NCI-H526 (cell line): ENCODE data around the gene KNCN.

Experiments used
- DNase-seq, 2 experiments: peaks; one replicate each; lab custom pipeline; 2025; lab: John Stamatoyannopoulos, UW

The KNCN gene

DNA sequence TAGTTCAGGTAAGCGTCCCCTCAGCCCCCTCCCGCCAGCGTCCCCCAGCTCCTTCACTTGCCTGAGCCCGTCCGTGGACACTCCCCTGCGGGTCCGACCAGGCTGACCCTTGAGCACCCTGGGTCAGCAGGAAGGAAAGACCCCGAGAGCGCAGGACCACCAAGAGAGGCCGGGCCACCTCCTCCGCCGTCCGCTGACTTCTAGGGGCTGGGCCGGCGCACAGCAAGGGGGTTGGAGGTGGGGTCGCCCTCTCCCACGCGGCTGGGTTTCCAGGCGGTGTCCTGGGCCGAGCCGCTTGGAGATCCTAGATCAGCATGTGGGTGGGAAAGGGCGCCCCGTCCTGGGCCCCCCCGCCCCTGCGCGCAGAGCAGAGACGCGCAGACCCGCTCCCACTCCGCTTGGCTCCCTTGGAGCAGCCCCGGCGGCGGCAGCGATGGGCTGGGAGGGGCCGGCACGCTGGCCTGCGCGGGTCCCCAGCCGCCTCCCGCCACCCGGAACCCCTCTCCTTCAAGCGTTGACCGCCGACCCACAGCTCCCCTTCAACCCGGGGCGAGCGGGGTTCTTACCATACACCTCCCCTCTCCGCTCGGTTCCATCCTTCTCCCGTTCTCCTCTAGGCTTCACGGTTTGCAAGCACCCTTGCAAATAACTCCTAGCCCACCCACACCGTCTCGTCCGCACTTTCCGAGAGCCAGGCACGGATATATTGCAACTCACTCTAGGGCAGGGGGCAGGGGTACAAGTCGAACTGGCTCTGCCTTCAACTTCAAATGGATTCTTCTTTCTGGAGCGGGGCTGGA is 7.5 kb downstream of the KNCN start:
- DNase-seq: no peak

DNA sequence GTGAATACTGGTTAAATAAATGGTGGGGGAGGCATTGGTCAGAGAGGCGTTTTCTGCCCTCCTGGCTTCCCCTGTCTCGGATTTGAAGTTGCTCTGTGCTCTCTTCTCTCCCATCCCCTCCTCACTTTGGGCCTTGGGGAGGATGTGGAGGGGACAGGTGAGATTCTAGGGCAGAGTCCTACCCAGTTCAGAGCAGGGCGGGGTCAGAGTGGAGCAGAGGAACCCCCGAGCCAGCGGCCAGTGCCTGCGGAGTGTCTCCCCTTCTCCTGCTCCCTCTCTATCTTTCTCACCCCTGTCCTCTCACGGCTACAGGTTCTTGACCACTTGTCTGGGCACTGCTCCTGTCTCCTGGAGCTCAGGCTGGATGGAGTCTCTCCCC is 8.1 kb downstream of the KNCN start:
- DNase-seq: no peak

- no peak for DNase-seq
Measured at GRCh38 chr1:46539972-46540371, 11.5 kb downstream of the KNCN start.

DNA sequence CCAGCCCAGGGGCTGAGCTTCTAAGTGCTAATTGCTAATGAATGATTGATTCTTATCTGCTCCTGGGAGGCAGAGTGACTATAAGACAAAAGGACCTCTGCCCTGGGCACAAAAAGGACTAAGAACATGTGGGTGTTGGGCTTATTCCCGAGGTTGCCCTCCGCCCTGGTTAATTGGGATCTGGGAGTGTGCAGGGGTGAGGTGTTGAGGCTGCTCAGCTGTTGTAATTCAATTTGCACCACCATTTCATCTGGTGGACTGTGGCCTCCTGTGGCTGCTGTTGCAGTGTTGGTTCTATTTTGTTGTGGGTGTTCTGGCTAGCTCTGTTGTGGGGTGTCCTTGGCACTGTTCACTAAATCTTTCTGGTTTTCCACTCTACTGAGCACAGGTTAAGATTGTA is 13.3 kb downstream of the KNCN start:
- DNase-seq: no peak

GRCh38 chr1:46537651-46538050 is 13.8 kb downstream of the KNCN start:
- no peak for DNase-seq

GRCh38 chr1:46536527-46536926 is 14.9 kb downstream of the KNCN start:
- DNase-seq: no peak

DNA sequence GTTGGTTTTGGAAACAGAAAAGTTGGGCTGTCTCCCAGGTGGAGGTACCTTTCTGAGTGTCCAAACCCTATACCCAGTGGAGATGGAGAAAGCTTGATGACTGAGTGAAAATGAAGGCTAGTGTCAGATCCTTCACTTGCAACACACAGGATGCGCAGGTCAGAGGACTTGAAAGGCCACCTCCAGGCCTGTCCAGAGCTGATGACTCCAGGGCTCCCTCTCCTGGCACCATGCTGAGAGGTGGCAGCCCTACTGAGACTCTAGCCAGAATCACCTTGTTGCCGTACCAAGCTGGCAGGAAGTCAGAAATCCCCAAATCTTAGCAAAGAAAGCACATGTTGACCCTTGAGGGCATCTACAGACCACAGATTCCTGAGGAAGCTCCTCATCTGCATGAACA is 16.4 kb downstream of the KNCN start:
- peak in 1 of 2 experiments; percentile 35 for DNase-seq

- peak in 1 of 2 experiments; percentile 78 for DNase-seq
Measured at GRCh38 chr1:46533179-46533864, 18.1 kb downstream of the KNCN start.

DNA sequence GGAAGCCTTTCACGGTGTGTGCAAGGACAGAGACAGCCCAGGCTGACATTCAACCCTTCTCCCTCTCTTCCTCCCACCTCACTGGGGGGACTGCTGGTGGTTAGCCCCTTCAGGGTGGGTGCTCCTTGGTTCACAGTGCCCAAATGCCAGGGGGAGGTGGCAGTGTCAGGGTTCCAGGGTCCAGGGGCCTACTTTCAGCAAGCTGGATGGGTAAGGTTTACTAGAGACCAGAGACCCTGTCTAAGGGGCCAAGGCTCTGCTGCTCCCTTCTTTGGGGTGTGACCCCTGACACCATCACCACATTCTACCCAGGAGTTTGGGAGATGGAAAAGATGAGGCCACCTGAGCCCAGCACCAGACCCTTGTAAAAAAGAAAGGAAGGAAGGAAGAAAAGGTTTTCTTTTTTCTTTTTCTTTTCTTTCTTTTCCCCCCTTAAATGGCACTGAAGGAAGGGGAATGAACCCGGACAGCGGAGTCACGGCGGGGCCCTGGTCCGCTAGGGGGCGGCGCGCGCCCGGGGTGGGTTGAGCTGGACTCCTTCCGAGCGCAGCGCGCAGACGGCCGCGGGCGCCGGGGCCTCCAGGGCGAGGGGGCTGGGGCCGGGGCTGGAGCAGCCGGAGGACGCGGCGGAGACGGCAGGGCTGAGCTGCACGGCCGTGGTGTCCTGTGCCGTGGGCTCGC is 18.8 kb downstream of the KNCN start:
- peak in 1 of 2 experiments; percentile 78 for DNase-seq

- no peak for DNase-seq
Measured at GRCh38 chr1:46532095-46532494, 19.4 kb downstream of the KNCN start.

DNA sequence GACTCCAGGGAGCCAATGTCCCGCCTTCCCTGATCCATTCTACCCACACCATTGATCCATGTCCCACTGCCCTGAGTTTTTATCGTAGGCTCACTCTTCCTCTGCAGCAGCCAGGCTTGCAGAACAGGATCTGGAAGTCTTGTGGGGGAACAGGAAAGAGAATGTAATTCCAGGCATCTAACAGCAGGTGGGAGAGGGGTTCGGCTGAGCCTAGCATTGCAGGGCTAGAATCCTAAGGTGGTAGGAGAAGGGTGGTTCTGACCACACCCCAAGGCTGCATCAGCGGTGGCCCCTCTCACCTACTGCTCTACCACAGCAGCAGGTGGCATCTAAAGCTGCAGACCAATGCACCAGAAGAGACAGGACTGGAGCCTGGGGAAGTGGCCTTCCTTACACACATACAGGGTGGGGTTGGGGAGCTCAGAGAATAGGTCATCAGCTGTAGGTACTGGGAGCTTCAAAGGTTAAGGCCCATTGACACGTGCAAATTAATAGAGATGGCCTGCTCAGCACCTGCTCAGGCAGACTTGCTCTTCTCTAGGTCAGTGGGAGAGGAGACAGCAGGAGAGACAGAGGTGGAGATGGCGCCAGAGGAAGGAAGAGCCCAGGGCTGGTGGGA is 20.5 kb downstream of the KNCN start:
- DNase-seq: peak in 1 of 2 experiments; percentile 33

DNA sequence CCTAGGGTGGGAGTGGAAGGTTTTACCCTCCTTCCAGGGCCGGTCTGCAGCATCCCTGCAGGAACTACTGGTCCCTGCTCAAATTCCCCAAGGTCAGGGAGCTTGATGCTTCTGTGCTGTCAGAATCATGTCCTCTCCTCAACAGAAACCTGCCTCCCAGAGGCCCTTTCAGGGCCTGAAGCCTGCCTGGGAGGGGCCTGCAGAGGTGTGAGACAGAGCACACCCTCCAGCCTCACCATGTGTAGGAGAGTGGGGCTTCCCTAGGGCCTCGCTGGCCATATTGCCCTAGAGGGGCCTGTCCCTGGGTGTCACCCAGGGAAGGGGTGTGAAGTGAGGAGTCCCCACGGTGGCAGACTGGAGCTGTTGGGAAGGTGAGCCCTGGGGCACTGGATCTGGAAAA is 21.1 kb downstream of the KNCN start:
- no peak for DNase-seq

DNA sequence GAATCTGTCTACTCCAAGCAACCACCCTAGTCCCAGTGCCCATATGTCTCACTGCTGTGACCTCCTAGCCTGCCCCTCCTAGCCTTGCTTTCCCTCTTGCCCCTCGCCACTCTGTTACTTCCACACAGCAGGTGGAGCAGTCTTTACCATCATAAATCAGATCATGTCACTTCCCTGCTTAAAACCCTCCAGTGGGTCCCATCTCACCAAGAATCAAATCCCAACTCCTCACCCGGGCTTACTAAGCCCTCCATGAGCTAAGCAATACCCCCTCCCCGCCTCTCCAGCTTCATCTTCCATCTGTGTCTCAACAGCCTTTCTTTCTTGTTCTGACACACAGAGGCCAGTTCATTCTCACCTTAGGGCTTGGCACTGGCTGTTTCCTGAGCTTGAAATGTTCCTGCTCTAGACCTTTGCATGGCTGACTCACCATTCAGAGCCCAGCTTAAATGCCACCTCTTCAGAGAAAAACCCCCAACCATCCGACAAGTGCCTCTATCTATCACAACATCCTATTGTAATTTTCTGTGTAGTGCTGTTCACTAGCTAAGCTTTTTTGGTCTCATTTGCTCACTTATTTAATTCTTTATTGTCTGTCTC is 22.3 kb downstream of the KNCN start:
- DNase-seq: no peak

DNA sequence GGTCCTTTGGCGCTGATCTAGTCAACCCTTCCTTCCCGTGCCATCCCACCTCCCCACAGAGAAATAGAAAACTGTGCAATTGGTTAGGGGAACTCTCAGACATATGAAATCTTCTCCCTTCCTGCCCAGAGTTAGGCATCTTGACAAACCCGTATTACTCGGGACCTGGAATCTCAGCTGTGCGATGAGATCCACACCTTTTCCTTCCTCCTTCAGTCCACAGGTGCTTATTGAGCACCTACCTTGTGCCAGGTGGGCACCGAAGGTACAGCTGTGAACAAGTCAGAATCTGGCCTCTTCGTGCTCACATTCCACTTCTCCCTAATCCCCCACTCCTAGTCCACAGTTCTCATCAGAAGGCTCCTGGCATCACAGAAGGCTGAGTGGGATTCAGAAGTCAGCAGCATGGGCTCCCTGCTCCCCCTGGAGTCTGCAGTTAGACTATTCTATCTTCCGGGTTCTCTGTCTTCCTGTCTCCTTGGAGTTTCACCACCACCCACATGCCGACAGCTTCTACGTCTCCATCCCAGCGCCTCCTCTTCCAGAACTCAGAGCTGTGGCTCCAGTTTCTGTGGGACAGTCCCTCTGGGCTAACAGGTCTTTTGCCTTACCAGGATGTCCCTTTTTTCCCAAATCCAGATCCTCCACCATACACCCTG is 23.0 kb downstream of the KNCN start:
- peak in 1 of 2 experiments; percentile 29 for DNase-seq

DNA sequence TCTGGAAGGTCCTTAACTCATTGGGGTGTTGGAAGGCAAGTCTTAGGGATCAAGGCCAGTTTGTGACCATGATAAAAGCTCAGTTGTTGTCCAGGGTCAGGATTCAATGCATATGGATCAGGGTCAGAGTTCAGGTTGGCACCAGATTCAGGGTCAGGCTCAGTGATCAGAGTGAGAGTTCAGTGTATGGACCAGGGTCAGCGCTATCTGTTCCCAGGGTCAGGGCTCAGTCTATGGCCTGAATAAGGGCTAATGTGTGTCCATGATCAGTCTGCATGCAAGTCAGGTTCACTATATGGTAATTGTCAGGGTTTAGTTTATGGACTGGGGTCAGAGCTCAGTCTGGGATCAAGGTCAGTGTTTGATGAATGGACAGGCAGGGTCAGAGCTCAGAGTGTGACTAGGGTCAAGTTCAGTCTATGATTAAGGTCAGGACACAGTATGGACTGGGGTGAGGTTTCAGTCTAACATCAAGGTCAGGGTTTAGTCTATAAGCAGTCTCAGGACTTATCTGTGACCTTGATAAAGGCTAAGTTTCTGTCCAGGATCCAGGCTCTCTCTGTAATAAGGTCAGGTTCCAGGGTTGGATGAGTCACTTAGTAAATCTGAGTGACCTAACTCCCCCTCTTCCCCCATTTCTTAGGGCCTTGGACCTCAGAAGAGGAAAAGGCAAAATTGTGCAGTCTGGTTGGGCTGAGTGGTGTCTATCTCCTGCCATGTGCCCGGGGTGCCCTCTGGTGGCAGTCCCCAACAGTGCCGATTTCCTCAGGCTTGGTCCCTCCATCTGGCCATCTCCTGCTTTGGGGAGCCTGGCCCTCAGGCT is 23.8 kb downstream of the KNCN start:
- peak; percentile 7 to 82 for DNase-seq

- DNase-seq: no peak
Measured at GRCh38 chr1:46526691-46527291, 24.7 kb downstream of the KNCN start.

DNA sequence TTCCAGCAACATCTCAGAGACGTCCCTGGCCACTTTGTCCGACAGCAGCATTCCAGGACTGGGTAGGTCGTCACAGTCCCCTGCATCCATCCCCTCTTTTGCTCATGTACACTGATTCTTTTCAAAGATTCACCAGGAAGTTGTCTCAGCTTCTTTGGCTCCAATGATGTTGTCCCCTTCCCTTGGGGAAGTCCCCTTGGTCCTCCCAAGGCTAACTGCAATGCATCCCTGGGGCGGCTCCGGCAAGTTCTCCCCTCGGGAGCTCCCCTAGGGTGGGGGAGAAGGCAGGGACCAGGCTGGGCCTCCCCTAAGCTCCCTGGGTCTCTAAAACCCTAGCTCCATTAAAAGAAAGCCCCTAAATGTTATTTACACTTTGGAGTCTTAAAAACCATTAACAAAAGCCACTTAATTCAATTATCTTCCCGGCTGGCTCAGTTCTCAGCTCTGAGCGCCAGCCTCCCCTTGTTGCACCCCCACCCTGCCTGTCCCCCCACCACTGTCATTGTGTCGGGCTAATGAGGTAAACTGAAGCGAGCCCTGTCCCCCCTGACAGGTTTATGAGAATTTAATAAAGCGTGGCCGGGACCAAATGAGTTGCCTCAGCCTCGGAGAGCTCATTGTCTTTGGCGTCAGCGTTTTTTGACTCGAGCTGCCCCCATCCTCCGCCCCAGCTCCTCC is 25.3 kb downstream of the KNCN start:
- DNase-seq: no peak

DNA sequence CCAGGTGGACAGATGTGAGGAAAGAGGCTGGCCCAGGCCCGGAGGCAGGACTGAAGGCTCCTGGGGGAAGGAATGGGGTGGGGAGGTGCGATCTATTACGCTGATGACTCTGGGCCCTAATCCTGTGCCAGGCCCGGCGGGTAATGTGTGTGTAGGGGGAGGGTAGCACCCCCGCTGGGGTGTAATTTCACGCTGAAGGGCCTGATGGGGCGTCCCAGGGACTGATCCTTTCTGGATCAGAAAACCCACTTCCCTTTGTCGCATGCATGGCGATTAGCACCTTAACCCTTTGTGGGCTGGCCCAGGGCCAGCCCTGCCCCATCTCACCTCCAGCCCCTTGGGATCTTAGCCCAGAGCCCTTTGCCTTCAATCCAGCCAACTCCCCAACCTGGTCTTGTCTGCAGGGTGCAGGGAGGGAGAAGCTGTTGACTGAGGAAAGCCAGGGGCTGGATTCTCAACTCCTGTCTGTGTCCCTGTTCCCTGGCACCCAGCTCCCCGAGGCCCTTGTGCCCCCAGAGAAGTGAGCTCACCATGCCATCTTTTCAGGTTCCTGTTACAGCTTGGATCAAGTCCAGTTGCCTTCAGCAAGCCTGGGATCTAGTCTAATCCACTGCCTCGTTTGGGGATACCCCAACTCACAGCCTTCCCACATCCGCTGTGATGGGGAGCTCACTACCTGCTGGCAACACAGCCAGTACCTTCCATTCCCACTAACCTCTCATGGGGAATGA is 26.0 kb downstream of the KNCN start:
- no peak for DNase-seq

- DNase-seq: no peak
Measured at GRCh38 chr1:46524843-46525242, 26.6 kb downstream of the KNCN start.
